OCI-LY3 (cell line): ENCODE data around the gene SPNS3.

ENCODE experiments used
- H2AFZ ChIP-seq: fragments of 200-600, 300-600 bp; shearing (Covaris generic); 2 replicates; pipeline ENCODE4 v1.6.0; 2014; ENCODE audit warnings: antibody characterized with exemption, low read depth, low read length
- H3K27ac ChIP-seq: fragments of 200-600, 300-600 bp; sonication (generic); 2 replicates; pipeline ENCODE4 v1.5.1; 2014; ENCODE audit warnings: mild to moderate bottlenecking, low read length, moderate library complexity, mixed read lengths
- H3K27me3 ChIP-seq: fragments of 200-600, 300-600 bp; sonication (generic); 2 replicates; pipeline ENCODE4 v1.6.1; 2014; ENCODE audit warnings: low read depth, low read length, mixed read lengths
- H3K36me3 ChIP-seq: fragments of 200-600, 300-600 bp; sonication (generic); replicated peaks from 2 replicates; pipeline ENCODE3; 2014; ENCODE audit warnings: low read depth, low read length, mixed read lengths
- H3K4me1 ChIP-seq: fragments of 300-600, 200-600 bp; sonication (generic); 2 replicates; pipeline ENCODE4 v1.6.1; 2014; ENCODE audit warnings: low read length, mixed read lengths
- H3K4me2 ChIP-seq: fragments of 200-600, 300-600 bp; sonication (generic); 2 replicates; pipeline ENCODE4 v1.6.1; 2014; ENCODE audit warnings: low read length, mixed read lengths
- H3K4me3 ChIP-seq: fragments of 300-600, 200-600 bp; sonication (generic); 2 replicates; pipeline ENCODE4 v1.5.1; 2014; ENCODE audit warnings: antibody characterized with exemption, mild to moderate bottlenecking, low read length, moderate library complexity
- H3K79me2 ChIP-seq: fragments of 300-600, 200-600 bp; shearing (Covaris generic); 2 replicates; pipeline ENCODE4 v1.6.1; 2014; ENCODE audit warnings: mild to moderate bottlenecking, low read length, mixed read lengths
- H3K9ac ChIP-seq: fragments of 300-600, 200-600 bp; shearing (Covaris generic); 2 replicates; pipeline ENCODE4 v1.6.0; 2014; ENCODE audit warnings: mild to moderate bottlenecking, low read length, moderate library complexity
- H3K9me3 ChIP-seq: fragments of 200-600, 300-600 bp; shearing (Covaris generic); 2 replicates; pipeline ENCODE4 v1.6.1; 2014; ENCODE audit warnings: low read length, mixed read lengths; ENCODE audit not compliant: insufficient read depth
- H4K20me1 ChIP-seq: fragments of 200-600, 300-600 bp; sonication (generic); 2 replicates; pipeline ENCODE4 v1.6.1; 2016; ENCODE audit warnings: low read length, mixed read lengths; ENCODE audit not compliant: insufficient read depth
- CTCF ChIP-seq: fragments of 200-600, 300-600 bp; sonication (generic); IDR thresholded peaks from 2 replicates; pipeline ENCODE4 v1.5.1; 2014; ENCODE audit warnings: antibody characterized with exemption, low read length, low read depth
- EZH2phosphoT487 ChIP-seq: fragments of 200-600 bp; shearing (Covaris generic); IDR thresholded peaks from 2 replicates; pipeline ENCODE4 v1.6.1; 2018; ENCODE audit warnings: antibody characterized with exemption, mixed run types, low read depth

Gene SPNS3

GRCh38 chr17:4443476-4443875 is 9.7 kb downstream of the SPNS3 start:
- H3K27ac ChIP-seq = no peak overlapping the region
- H2AFZ ChIP-seq = no peak overlapping the region
- H4K20me1 ChIP-seq = no peaks in the 10 kb centered on the region
- no peaks in the 10 kb centered on the region for H3K27me3 ChIP-seq
- H3K9ac ChIP-seq = no peak overlapping the region
- no peaks in the 10 kb centered on the region for H3K9me3 ChIP-seq
- H3K4me1 ChIP-seq = no peaks in the 10 kb centered on the region
- no peak overlapping the region for H3K4me3 ChIP-seq
- H3K79me2 ChIP-seq = no peaks in the 10 kb centered on the region
- H3K4me2 ChIP-seq = no peak overlapping the region
- no peak for TF ChIP-seq EZH2phosphoT487
- no peak for TF ChIP-seq CTCF
- H3K36me3 ChIP-seq = no peaks in the 10 kb centered on the region

GRCh38 chr17:4444782-4445473 is 11.2 kb downstream of the SPNS3 start:
- H3K36me3 ChIP-seq = no peaks in the 10 kb centered on the region

GRCh38 chr17:4445731-4446130 is 12.0 kb downstream of the SPNS3 start:
- Histone ChIP-seq H3K9ac (no peak overlapping the region), H3K79me2 (no peaks in the 10 kb centered on the region), H3K4me1 (no peaks in the 10 kb centered on the region), H3K27ac (no peak overlapping the region), H3K4me3 (no peak overlapping the region), H3K9me3 (no peaks in the 10 kb centered on the region), H3K36me3 (no peaks in the 10 kb centered on the region), H3K27me3 (no peaks in the 10 kb centered on the region), H3K4me2 (no peak overlapping the region), H4K20me1 (no peaks in the 10 kb centered on the region), H2AFZ (no peak overlapping the region)
- TF ChIP-seq CTCF (no peak), EZH2phosphoT487 (no peak)

More at GRCh38 chr17:4444782-4445473, 11.2 kb downstream of the SPNS3 start:
- Histone ChIP-seq H3K27me3 (no peaks in the 10 kb centered on the region), H3K9ac (no peak overlapping the region), H3K4me3 (no peak overlapping the region), H3K4me2 (no peak overlapping the region), H3K79me2 (no peaks in the 10 kb centered on the region), H3K27ac (no peak overlapping the region), H3K4me1 (no peaks in the 10 kb centered on the region), H3K9me3 (no peaks in the 10 kb centered on the region), H2AFZ (no peak overlapping the region), H4K20me1 (no peaks in the 10 kb centered on the region)
- TF ChIP-seq CTCF = no peak
- TF ChIP-seq EZH2phosphoT487 = no peak

- Histone ChIP-seq H2AFZ (no peak overlapping the region), H3K9ac (no peak overlapping the region), H3K27me3 (no peaks in the 10 kb centered on the region), H3K79me2 (no peaks in the 10 kb centered on the region), H3K4me1 (no peaks in the 10 kb centered on the region), H3K4me3 (no peak overlapping the region), H3K36me3 (no peaks in the 10 kb centered on the region), H3K27ac (no peak overlapping the region), H4K20me1 (no peaks in the 10 kb centered on the region), H3K9me3 (no peaks in the 10 kb centered on the region), H3K4me2 (no peak overlapping the region)
- TF ChIP-seq CTCF (no peak), EZH2phosphoT487 (no peak)
These were observed 12.8 kb downstream of the SPNS3 start for GRCh38 chr17:4446326-4447071.
